ENCODE measurements around the gene COL4A3. TPM values are rescaled to one million over a fixed set of nuclear protein-coding genes. Genes with fewer than 3 reads are reported as not detected.
A peak's percentile ranks its signal among the peaks of the same experiment; 100 is the strongest.

The COL4A3 gene
- total RNA-seq: 1.1 TPM

DNA sequence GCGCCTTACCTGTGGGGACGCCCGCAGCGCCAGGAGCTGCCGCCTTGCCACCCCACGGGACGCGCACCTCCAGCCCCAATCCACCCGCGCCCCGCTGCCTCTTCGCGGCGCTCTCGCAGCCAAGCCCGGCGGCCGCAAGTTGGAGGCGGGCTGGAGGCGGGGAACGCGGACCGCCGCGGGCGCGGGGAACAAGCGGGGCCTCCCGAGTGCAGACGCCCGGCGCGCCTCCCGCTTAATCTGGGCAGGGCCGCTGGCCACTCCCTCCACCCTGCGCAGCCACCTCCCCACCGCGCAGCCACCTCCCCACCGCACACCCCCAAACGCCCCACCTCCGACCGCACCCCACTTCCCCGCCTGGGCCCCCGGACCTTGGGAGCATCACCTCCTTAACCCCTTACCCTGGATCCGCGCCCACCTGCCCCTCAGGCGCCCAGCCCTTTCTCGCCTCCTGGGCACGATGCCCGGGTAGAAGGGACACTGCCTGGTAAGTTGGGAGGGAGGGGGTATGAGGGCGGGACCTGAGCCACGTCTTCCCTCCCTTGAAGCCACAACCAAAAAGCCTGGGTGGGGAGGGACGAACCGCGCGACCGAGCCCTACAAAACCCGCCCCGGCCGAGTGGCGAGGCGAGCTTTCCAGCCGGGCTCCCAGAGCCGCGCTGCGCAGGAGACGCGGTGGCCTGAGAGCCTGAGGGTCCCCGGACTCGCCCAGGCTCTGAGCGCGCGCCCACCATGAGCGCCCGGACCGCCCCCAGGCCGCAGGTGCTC is at the start of gene COL4A3, which contains the start of gene COL4A4:
Gene COL4A3, plus strand, starts transcription at position 627 of the 765 bp plus-strand sequence. Its CDS starts 103 bp downstream, at position 730.
Gene COL4A4, minus strand, starts transcription at position 208 of the 765 bp plus-strand sequence. CDS start 16,722 bp downstream, outside the sequence.
- TF ChIP-seq, protein P1, sequence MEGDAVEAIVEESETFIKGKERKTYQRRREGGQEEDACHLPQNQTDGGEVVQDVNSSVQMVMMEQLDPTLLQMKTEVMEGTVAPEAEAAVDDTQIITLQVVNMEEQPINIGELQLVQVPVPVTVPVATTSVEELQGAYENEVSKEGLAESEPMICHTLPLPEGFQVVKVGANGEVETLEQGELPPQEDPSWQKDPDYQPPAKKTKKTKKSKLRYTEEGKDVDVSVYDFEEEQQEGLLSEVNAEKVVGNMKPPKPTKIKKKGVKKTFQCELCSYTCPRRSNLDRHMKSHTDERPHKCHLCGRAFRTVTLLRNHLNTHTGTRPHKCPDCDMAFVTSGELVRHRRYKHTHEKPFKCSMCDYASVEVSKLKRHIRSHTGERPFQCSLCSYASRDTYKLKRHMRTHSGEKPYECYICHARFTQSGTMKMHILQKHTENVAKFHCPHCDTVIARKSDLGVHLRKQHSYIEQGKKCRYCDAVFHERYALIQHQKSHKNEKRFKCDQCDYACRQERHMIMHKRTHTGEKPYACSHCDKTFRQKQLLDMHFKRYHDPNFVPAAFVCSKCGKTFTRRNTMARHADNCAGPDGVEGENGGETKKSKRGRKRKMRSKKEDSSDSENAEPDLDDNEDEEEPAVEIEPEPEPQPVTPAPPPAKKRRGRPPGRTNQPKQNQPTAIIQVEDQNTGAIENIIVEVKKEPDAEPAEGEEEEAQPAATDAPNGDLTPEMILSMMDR (IDR thresholded peaks at IDR 0.05): no peak
- H3K27ac ChIP-seq: peak within 1 kb of the TSS; percentile 70 to 79
- H3K36me3 ChIP-seq: no peaks in the 10 kb centered on the region
- no peaks in the 10 kb centered on the region for H3K9me3 ChIP-seq
- intact Hi-C loops (cut with DNase I): loop anchor here (2.0 kb wide), 1 partner anchor 25 kb away; no protein-coding TSS in a partner anchor
- H3K4me3 ChIP-seq: peak within 1 kb of the TSS; percentile 82 to 88
- DNase-seq (ENCODE audit: low spot score in 2 of 2): peak in 1 of 2 donors; percentile 77
- H3K27me3 ChIP-seq: no peaks in the 10 kb centered on the region
- no peaks in the 10 kb centered on the region for H3K4me1 ChIP-seq

DNA sequence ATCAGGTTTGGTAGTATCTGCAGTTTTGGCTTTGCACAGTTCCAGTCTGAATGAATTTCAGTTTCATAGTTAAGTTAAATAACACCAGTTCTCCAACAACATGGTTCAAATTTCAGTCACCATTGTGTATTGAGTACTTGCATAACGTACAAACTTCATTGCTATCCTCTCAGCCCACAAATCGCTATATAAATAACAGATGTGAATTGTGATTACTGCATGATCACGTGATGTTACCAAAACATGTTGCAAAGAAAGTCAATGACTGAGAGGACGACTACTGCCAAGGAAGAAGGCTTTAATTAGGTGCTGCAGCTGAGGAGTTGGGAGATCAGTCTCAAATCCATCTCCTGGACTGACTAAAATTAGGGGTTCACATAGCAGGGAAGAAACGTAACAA is 48.7 kb upstream of the COL4A3 start:
- Histone ChIP-seq H3K27me3 (no peaks in the 10 kb centered on the region), H3K4me3 (no peak overlapping the region), H3K27ac (no peak overlapping the region), H3K4me1 (no peaks in the 10 kb centered on the region), H3K9me3 (no peaks in the 10 kb centered on the region), H3K36me3 (peaks cover 0 to 2% of the 10 kb centered on the region in 2 donors)
- intact Hi-C loops (cut with DNase I): no loop called here
- TF ChIP-seq, protein P1 (IDR thresholded peaks at IDR 0.05): no peak
- no peak for DNase-seq (ENCODE audit: low spot score in 2 of 2)

DNA sequence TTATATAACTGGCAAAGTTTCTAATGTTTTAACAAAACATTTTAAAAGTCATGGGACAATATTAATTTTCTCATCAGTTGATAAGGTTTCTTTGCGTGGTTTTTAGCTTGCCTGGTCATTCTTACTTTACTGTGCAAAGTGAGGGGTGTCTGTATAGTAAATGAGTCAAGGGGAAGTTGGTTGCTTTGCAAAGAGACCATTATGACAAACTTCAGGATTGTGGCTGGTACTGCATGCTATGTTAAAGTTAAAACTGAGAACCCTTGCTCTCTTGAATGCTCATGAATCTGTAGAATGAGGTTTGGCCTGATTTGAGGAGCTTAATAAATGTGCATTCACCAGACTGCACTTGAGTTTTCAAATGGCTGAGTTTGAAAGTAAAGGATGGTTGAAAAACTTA is 47.4 kb upstream of the COL4A3 start:
- Histone ChIP-seq H3K4me1 (no peaks in the 10 kb centered on the region), H3K4me3 (no peak overlapping the region), H3K27ac (no peak overlapping the region), H3K9me3 (no peaks in the 10 kb centered on the region), H3K27me3 (no peaks in the 10 kb centered on the region), H3K36me3 (peaks cover 0 to 2% of the 10 kb centered on the region in 2 donors)
- intact Hi-C loops (cut with DNase I): no loop called here
- no peak for DNase-seq (ENCODE audit: low spot score in 2 of 2)
- TF ChIP-seq, protein P1 (IDR thresholded peaks at IDR 0.05): no peak

DNA sequence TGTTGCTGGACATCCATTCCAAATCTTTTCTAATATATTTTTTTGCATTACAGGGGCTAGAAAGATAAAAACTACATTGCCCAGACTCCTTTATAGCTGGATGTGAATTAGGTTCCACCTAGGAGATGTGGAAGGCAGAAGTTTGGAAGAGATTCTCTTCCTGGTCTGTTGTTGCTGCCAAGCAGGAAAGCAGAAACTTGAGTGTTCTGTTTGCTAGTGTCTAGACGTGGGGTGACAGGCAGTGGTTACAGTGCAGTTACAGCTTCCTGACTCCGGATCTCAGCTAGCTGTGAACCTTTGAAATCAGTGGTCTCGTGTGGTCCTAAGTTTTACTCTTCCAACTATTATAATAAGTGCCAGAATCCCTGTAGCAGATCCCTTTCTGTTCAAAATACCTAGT is 46.6 kb upstream of the COL4A3 start:
- no peaks in the 10 kb centered on the region for H3K4me1 ChIP-seq
- H3K27me3 ChIP-seq: no peaks in the 10 kb centered on the region
- TF ChIP-seq, protein P1 (IDR thresholded peaks at IDR 0.05): no peak
- no peaks in the 10 kb centered on the region for H3K9me3 ChIP-seq
- no peak overlapping the region for H3K4me3 ChIP-seq
- H3K27ac ChIP-seq: no peak overlapping the region
- intact Hi-C loops (cut with DNase I): no loop called here
- H3K36me3 ChIP-seq: peaks cover 0 to 2% of the 10 kb centered on the region in 2 donors
- no peak for DNase-seq (ENCODE audit: low spot score in 2 of 2)

DNA sequence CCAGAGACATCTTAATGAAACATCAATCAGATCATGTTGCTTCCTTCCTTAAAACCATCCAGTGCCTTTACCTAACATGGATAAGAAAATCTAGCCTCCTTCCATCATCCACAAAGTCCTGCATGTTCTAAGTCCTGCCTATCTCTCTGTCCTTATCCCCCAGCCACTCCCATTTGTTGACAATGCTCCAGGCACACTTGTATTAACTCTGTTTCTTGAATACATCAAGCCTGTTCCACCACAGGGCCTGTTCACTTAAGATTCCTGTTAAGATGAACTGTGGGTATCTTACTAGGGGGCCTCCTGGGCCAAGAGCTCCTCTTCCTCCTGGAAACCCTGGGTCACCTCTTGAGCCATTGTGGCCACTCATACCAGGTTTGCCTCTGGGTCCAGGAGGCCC is 46.1 kb upstream of the COL4A3 start:
- TF ChIP-seq, protein P1 (IDR thresholded peaks at IDR 0.05): no peak
- Histone ChIP-seq H3K27me3 (no peaks in the 10 kb centered on the region), H3K4me1 (no peaks in the 10 kb centered on the region), H3K9me3 (no peaks in the 10 kb centered on the region), H3K4me3 (no peak overlapping the region), H3K27ac (no peak overlapping the region), H3K36me3 (peaks cover 0 to 2% of the 10 kb centered on the region in 2 donors)
- intact Hi-C loops (cut with DNase I): no loop called here
- no peak for DNase-seq (ENCODE audit: low spot score in 2 of 2)
